GM10266 (cell line): ENCODE measurements around the gene FAR2.
"Not testable (repeated sequence)": the region's sequence is repeated elsewhere in the genome, so short reads cannot be mapped to it uniquely, and the experiment has no call there.

ENCODE experiments used
- DNase-seq: peaks from one replicate; pipeline ENCODE4 v3.0.0; 2012; ENCODE audit errors: extremely low spot score
- CTCF ChIP-seq: IDR thresholded peaks from 2 replicates; pipeline ENCODE4 v1.5.1; 2012; ENCODE audit warnings: mild to moderate bottlenecking, low read depth; ENCODE audit not compliant: control insufficient read depth, insufficient read depth; ENCODE audit errors: missing control alignments

FAR2 gene

DNA sequence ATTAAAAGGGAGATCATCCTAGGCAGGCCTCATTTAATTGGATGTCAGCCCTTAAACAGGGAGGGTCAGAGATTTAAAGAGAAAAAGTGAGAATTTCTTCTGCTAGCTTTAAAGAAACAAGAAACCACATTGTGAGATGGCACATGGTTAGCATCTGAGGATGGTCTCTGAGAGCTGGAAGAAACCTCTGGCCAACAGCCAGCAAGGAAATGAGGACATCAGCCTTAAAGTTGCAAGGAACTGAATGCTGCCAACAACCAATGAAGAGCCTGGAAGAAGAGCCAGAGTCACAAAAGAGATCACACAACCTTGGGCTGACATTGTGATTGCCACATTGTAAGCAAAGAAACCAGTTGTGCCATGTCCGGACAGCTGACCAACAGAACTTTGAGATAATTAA, 17.5 kb upstream of the FAR2 start:
- DNase-seq = no peak
- no peak for TF ChIP-seq CTCF

DNA sequence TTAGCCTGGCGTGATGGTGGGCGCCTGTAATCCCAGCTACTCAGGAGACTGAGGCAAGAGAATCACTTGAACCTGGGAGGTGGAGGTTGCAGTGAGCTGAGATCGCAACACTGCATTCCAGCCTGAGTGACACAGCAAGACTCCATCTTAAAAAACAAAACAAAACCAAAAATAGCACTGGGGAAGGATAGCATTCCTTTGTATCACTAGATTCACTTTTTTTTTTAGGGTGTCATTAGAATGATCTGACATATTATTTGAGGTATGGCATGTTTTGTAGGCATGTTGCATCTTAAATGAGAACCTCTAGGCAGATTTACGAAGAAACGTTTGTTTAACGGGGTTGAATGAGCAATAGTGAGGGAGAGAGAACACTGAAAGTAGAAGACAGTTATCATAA, 16.8 kb upstream of the FAR2 start:
- DNase-seq = no peak
- no peak for TF ChIP-seq CTCF

DNA sequence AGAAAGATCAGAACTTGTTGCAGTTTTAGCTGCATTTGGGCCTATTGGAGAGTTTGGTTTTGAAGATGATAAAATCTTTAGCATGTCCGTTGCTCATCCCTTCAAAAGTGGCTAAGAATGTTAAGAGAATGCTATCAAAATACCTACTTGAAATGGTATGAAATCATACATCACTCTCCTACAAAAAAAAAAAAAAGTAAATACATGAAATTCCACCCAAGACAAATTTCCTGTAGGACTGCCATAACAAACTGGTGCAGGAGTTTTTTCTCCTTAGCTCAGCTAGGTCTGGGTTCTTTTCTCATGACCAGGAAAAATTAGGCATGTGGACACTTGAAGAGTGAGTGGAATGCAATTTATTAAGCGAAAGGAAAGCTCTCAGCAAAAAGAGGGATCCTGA, 15.9 kb upstream of the FAR2 start:
- TF ChIP-seq CTCF = no peak
- no peak for DNase-seq

DNA sequence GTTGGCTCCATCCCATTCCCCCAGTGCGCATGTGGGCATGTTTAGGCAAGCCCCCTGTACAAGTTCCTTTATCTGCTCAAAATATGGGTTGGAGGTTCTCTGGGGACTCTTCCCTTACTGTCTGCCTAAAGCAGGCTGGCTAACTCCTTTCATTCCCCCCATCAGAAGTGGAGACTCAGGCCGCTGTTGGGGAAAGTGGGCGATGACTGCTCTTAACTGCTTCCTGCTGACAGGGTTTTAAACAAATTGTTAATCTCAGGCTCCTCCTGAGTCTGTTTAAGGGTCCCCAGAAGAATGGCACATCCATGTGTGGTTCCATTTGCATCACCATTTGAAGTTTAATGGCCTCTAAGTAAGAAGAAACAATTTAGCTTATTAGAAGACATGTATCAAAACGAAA, 15.4 kb upstream of the FAR2 start:
- no peak for TF ChIP-seq CTCF
- DNase-seq = no peak

- not testable (repeated sequence) for DNase-seq
Observed at GRCh38 chr12:29138256-29138655, 10.8 kb upstream of the FAR2 start.

- not testable (repeated sequence) for DNase-seq
Observed at GRCh38 chr12:29138855-29139254, 10.2 kb upstream of the FAR2 start.

DNA sequence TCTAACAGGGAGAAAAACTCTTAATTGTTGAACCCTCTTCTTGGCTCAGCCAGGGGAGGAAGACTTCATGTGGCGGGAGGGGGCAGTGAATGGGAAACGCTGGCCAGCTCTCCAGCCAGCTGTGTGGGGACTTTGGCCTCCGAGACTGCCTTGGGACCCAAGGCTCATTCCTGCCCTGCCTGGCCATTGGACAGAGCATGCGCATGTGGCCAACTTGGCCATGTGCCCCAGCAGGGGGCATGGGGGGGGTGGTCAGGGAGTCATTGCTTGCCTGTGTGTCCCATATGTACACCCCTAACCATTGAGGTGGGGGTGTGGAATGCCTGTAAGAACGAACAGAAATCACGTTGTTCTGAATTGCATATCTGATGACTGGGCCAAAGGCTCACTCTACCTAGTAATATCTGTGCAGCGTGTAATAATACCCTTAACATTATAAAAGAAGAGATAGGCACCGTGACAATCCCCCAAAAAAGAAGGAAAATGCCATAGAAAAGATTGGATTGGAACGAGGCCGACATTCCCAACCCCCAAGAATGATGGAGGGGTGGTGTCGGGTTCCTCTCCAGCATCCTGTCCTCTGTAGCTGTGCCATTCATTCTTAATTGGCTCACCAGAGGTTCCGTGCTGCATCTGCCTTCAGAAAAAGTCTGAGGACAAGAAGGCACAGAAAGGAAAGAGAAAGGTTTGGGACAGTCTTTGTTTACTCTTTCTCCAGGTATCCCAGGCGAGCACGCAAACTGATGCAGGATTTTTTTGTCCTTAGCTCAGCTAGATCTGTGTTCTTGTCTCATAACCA, 3.5 kb upstream of the FAR2 start:
- TF ChIP-seq CTCF = no peak
- DNase-seq = no peak

- TF ChIP-seq CTCF = no peak
- no peak for DNase-seq
Observed at GRCh38 chr12:29146196-29146595, 2.9 kb upstream of the FAR2 start.
